Measurements from ENCODE around the gene MYO18B.

DNA sequence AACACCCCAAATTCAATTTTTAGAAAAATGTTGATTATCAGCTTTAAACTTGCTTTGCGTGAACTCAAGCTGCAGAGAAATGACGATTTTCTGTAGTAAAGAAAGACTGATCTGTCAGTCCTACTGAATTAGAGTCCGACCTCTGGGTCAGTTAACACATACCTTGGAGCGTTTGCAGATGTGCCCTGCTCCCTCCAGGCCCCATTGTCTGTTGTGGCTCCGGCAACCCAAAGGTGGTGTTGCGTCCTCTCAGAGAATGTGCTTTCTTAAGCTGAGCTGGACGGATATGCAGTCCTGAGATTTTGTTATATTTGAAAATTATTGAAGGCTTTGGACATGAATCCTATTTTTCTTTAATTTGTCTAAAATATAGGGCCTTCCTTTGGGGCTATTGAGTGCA lies 31.5 kb upstream of the MYO18B start:
- TF ChIP-seq CTCF (optimal IDR thresholded peaks at IDR 0.05 in 1 of 3, IDR thresholded peaks at IDR 0.05 in 1 of 3, conservative IDR thresholded peaks at IDR 0.05 in 1 of 3; ENCODE audit: extremely low read depth in 1 of 3, insufficient read depth in 2 of 3, low read length in 3 of 3): no peak
- no peak for TF ChIP-seq EZH2 (IDR thresholded peaks at IDR 0.05; ENCODE audit: low read length)

Measured in keratinocyte (primary cell).